GM12878 (cell line): ENCODE measurements around the gene WSCD1. TPM values are rescaled to one million over a fixed set of nuclear protein-coding genes. Genes with fewer than 3 reads are reported as not detected.

Experiments
- ATAC-seq: fragments of 200-7000 bp; cut with Tn5 transposase; 3 replicates; pipeline ENCODE4 v1.9.1; 2020; ENCODE audit warnings: mild to moderate bottlenecking, moderate library complexity
- BruUV-seq: library from RNA; stranded (reverse); fragments of 400-500 nt; replicated peaks from 2 replicates; lab custom pipeline; 2021; lab: Mats Ljungman, UMichigan
- CTCF ChIA-PET: fragments of 300-600 bp; sonication (Branson Sonifier 250); formaldehyde crosslinking; extraction: SDS; loops from one replicate; lab custom pipeline; 2021; ENCODE audit warnings: inconsistent platforms; lab: Yijun Ruan, JAX
- POLR2A ChIA-PET: fragments of 350-600 bp; formaldehyde crosslinking; extraction: SDS; loops from one replicate; lab custom pipeline; 2021; ENCODE audit warnings: inconsistent platforms; lab: Charles Lee
- RAD21 ChIA-PET: fragments of 300-600 bp; sonication (Branson Sonifier 250); formaldehyde crosslinking; loops from one replicate; lab custom pipeline; 2023; ENCODE audit warnings: antibody characterized with exemption; ENCODE audit not compliant: unreplicated experiment; lab: Charles Lee
- SMC1A ChIA-PET: fragments of 300-600 bp; sonication (Branson Sonifier 250); formaldehyde crosslinking; loops from one replicate; lab custom pipeline; 2023; ENCODE audit not compliant: unreplicated experiment, uncharacterized antibody; lab: Charles Lee
- DNase-seq: peaks from one replicate; pipeline ENCODE4 v3.0.0-alpha.2; 2011; ENCODE audit warnings: low read depth, low spot score
- FAIRE-seq: peaks from 3 replicates; lab custom pipeline; 2011; peaks lifted over from hg19 to GRCh38; lab: Jason Lieb, UNC
- H2AFZ ChIP-seq: 2 replicates; pipeline ENCODE4 v1.6.0; 2011; ENCODE audit warnings: low read depth, low read length, control low read depth; ENCODE audit not compliant: control insufficient read depth
- H3K27ac ChIP-seq: 2 replicates; pipeline ENCODE4 v1.5.1; 2011; ENCODE audit warnings: control low read depth; ENCODE audit not compliant: control insufficient read depth, insufficient read depth
- H3K27me3 ChIP-seq, 2 experiments: replicated peaks in 1 of 2; 2 replicates each; pipeline versions ENCODE4 v1.6.0 to v1.6.1; 2011; ENCODE audit warnings: low read length in 1 of 2; ENCODE audit not compliant: control insufficient read depth in 2 of 2, insufficient read depth in 2 of 2
- H3K36me3 ChIP-seq, 2 experiments: 2 replicates each; pipeline ENCODE4 v1.5.1; 2011; ENCODE audit warnings: low read length in 1 of 2; ENCODE audit not compliant: control insufficient read depth in 2 of 2, insufficient read depth in 2 of 2
- H3K4me1 ChIP-seq: 2 replicates; pipeline ENCODE4 v1.6.1; 2011; ENCODE audit warnings: mild to moderate bottlenecking, low read length, moderate library complexity, mixed read lengths; ENCODE audit not compliant: control insufficient read depth, insufficient read depth
- H3K4me2 ChIP-seq: 2 replicates; pipeline ENCODE4 v1.6.0; 2011; ENCODE audit warnings: control low read depth; ENCODE audit not compliant: control insufficient read depth, insufficient read depth
- H3K4me3 ChIP-seq: fragments of 200-600 bp; sonication (generic); 2 replicates; pipeline ENCODE4 v1.5.1; 2016
- H3K79me2 ChIP-seq: 2 replicates; pipeline ENCODE4 v1.6.0; 2011; ENCODE audit warnings: low read length; ENCODE audit not compliant: control insufficient read depth, insufficient read depth
- H3K9ac ChIP-seq: 2 replicates; pipeline ENCODE4 v1.8.0; 2011; ENCODE audit warnings: low read length, control low read depth, mixed read lengths; ENCODE audit not compliant: control insufficient read depth, insufficient read depth
- H3K9me3 ChIP-seq: replicated peaks from 3 replicates; pipeline ENCODE4 v1.5.1; 2011; ENCODE audit warnings: mild to moderate bottlenecking, low read length; ENCODE audit not compliant: control insufficient read depth, insufficient read depth
- H4K20me1 ChIP-seq: 2 replicates; pipeline ENCODE4 v1.6.0; 2011; ENCODE audit not compliant: control insufficient read depth, insufficient read depth
- EED ChIP-seq: sonication (generic); IDR thresholded peaks from 2 replicates; pipeline ENCODE4 v1.6.1; 2016; ENCODE audit warnings: antibody characterized with exemption, low read depth
- IKZF2 ChIP-seq, 2 experiments: fragments of 450-650 bp; IDR thresholded peaks; 2 replicates each; pipeline ENCODE4 v1.6.1; 2017; ENCODE audit warnings: mild to moderate bottlenecking in 2 of 2, moderate library complexity in 2 of 2
- IRF4 ChIP-seq: IDR thresholded peaks from 2 replicates; pipeline ENCODE4 v1.6.1; 2011; ENCODE audit warnings: low read depth, low read length
- MEF2A ChIP-seq: IDR thresholded peaks from 2 replicates; pipeline ENCODE4 v1.6.1; 2011; ENCODE audit warnings: low read depth, mild to moderate bottlenecking, low read length, moderate library complexity; ENCODE audit not compliant: insufficient read depth
- MXI1 ChIP-seq: fragments of 150-350 bp; IDR thresholded peaks from 2 replicates; pipeline ENCODE4 v1.6.1; 2011; ENCODE audit warnings: low read depth, mild to moderate bottlenecking, inconsistent platforms, low read length, improper control_type of control experiment
- SP1 ChIP-seq: IDR thresholded peaks from one replicate; pipeline ENCODE4 v1.6.1; 2011; ENCODE audit warnings: low read depth, low read length
- SREBF2 ChIP-seq: IDR thresholded peaks from 2 replicates; pipeline ENCODE4 v1.6.1; 2012; ENCODE audit warnings: mild to moderate bottlenecking, low read length
- ZNF384 ChIP-seq: IDR thresholded peaks from 2 replicates; pipeline ENCODE4 v1.6.1; 2012; ENCODE audit warnings: low read depth, mild to moderate bottlenecking, low read length, improper control_type of control experiment, borderline replicate concordance
- WGBS: methylation state at CpG from one replicate; pipeline ENCODE4 v1.1.6; 2016; ENCODE audit warnings: low lambda C conversion rate; ENCODE audit not compliant: insufficient replicate concordance, insufficient coverage; ENCODE audit errors: missing lambda C conversion rate; 5-methylcytosine and 5-hydroxymethylcytosine counted together
- in situ Hi-C: fragments of 300-500 bp; cut with MboI; formaldehyde crosslinking; loops from 9 replicates; pipeline ENCODE4 v1.14.3; 2018; ENCODE audit warnings: mixed read lengths
- intact Hi-C: fragments of 100-400 bp; cut with micrococcal nuclease; formaldehyde crosslinking; loops from one replicate; pipeline ENCODE4 v1.14.2; 2022; ENCODE audit not compliant: unreplicated experiment
- polyA plus RNA-seq, 11 experiments: library from polyadenylated mRNA; depleted of rRNA in 4 of 11; unstranded in 6 of 11; stranded (reverse) in 5 of 11; fragments of >200 nt; fragmentation: Nextera tagmentation in 4 of 11; fragmentation: Illumina TruSeq in 1 of 11; extraction: Ambion mirVana in 4 of 11; extraction: Trizol in 1 of 11; gene quantifications; 1 replicate in 1 of 11; 2 replicates in 10 of 11; pipeline versions ENCODE4 v1.2.1 to v1.2.3, GENCODE V29; 2011 to 2016; ENCODE audit warnings: inconsistent platforms in 2 of 11, missing spikeins in 2 of 11, low read depth in 1 of 11
- total RNA-seq, 4 experiments: library from RNA; depleted of rRNA in 3 of 4; stranded (reverse); fragments of >200 nt in 3 of 4; fragmentation: Illumina TruSeq in 1 of 4; extraction: Trizol in 1 of 4; gene quantifications; 2 replicates each; pipeline versions ENCODE4 v1.2.1 to v1.2.3, GENCODE V29; 2013 to 2021
- TF ChIP-seq, protein P1 (sequence below): fragments of 450-650 bp; IDR thresholded peaks from 2 replicates; pipeline ENCODE4 v1.6.1; 2018; ENCODE audit warnings: mild to moderate bottlenecking, low read depth, moderate library complexity; ENCODE audit not compliant: partially characterized antibody
- TF ChIP-seq, protein P2 (sequence below): fragments of 450-650 bp; IDR thresholded peaks from 2 replicates; pipeline ENCODE4 v1.6.1; 2016; ENCODE audit warnings: mild to moderate bottlenecking

The WSCD1 gene
- total and polyA plus RNA-seq, 10 of the 15 experiments (the other 5 are each of a cell fraction or from before 2014, with no cell fraction given), result 0.01 to 0.16 TPM; not detected in 8

DNA sequence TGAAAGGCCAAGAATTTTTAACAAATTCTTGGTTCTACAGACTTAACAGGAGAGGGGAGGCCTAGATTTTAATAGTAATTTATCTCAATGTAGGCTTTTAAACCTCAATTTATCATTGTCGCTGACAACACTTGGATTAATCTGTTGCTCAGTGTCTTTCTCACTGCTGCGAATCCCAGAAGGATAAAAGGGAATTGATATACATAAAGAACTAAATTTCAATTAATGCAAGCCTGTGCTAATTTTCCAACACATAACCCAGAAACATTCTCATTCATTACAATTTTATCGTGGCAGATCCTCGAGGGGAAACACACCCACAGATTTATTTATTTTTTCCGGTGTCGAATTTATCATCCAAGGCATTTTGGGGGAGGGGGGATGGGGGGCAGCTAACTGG lies 98.1 kb downstream of the WSCD1 start:
- H3K4me2 ChIP-seq, result no peak overlapping the region
- H3K27ac ChIP-seq, result no peak overlapping the region
- POLR2A ChIA-PET, result no interaction called here
- BruUV-seq, result no TSS peak
- CTCF ChIA-PET, result no interaction called here
- H3K9me3 ChIP-seq, result no peaks in the 10 kb centered on the region; the same call in 2 of the 3 replicates
- H4K20me1 ChIP-seq, result no peaks in the 10 kb centered on the region
- H3K79me2 ChIP-seq, result no peaks in the 10 kb centered on the region
- DNase-seq, result no peak
- in situ Hi-C loops (no loop called here), intact Hi-C loops (no loop called here)
- no peaks in the 10 kb centered on the region for H3K4me1 ChIP-seq
- H3K27me3 ChIP-seq, result no peaks in the 10 kb centered on the region
- no peak for ATAC-seq
- H3K9ac ChIP-seq, result no peak overlapping the region
- 58% methylated on average over 6 of the region's 6 CpGs for WGBS
- no peaks in the 10 kb centered on the region for H3K36me3 ChIP-seq
- H3K4me3 ChIP-seq, result no peak overlapping the region
- RAD21 ChIA-PET, result no interaction called here
- H2AFZ ChIP-seq, result no peak overlapping the region
- TF ChIP-seq SREBF2, result no peak
- TF ChIP-seq EED, result no peak
- TF ChIP-seq IKZF2 (IDR thresholded peaks at IDR 0.05), result no peak
- TF ChIP-seq, protein P1, sequence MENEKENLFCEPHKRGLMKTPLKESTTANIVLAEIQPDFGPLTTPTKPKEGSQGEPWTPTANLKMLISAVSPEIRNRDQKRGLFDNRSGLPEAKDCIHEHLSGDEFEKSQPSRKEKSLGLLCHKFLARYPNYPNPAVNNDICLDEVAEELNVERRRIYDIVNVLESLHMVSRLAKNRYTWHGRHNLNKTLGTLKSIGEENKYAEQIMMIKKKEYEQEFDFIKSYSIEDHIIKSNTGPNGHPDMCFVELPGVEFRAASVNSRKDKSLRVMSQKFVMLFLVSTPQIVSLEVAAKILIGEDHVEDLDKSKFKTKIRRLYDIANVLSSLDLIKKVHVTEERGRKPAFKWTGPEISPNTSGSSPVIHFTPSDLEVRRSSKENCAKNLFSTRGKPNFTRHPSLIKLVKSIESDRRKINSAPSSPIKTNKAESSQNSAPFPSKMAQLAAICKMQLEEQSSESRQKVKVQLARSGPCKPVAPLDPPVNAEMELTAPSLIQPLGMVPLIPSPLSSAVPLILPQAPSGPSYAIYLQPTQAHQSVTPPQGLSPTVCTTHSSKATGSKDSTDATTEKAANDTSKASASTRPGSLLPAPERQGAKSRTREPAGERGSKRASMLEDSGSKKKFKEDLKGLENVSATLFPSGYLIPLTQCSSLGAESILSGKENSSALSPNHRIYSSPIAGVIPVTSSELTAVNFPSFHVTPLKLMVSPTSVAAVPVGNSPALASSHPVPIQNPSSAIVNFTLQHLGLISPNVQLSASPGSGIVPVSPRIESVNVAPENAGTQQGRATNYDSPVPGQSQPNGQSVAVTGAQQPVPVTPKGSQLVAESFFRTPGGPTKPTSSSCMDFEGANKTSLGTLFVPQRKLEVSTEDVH, result no peak
- TF ChIP-seq MEF2A, result no peak
- no peak for TF ChIP-seq SP1
- TF ChIP-seq ZNF384, result no peak
- TF ChIP-seq, protein P2, sequence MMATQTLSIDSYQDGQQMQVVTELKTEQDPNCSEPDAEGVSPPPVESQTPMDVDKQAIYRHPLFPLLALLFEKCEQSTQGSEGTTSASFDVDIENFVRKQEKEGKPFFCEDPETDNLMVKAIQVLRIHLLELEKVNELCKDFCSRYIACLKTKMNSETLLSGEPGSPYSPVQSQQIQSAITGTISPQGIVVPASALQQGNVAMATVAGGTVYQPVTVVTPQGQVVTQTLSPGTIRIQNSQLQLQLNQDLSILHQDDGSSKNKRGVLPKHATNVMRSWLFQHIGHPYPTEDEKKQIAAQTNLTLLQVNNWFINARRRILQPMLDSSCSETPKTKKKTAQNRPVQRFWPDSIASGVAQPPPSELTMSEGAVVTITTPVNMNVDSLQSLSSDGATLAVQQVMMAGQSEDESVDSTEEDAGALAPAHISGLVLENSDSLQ, result no peak
- no peak for TF ChIP-seq MXI1
- TF ChIP-seq IRF4, result no peak
- SMC1A ChIA-PET, result no interaction called here
- FAIRE-seq, result no peak
